Mononuclear cell (primary cell): Measurements from ENCODE around the gene ZMIZ1. TPM values are rescaled to one million over a fixed set of nuclear protein-coding genes. Genes with fewer than 3 reads are reported as not detected.

Source experiments
- H3K27me3 ChIP-seq: 2 replicates; pipeline ENCODE4 v1.6.0; 2011; ENCODE audit warnings: low read length, control low read depth; ENCODE audit not compliant: insufficient read depth
- H3K4me1 ChIP-seq: 2 replicates; pipeline ENCODE4 v1.5.1; 2011; ENCODE audit warnings: mild to moderate bottlenecking, low read length, control low read depth; ENCODE audit not compliant: insufficient read depth
- H3K4me3 ChIP-seq: 2 replicates; pipeline ENCODE4 v1.5.1; 2011; ENCODE audit warnings: mild to moderate bottlenecking, low read length, moderate library complexity
- H3K9me3 ChIP-seq: 2 replicates; pipeline ENCODE4 v1.5.1; 2011; ENCODE audit warnings: low read depth, mild to moderate bottlenecking, control low read depth, low read length
- total RNA-seq: library from RNA; depleted of rRNA; stranded (reverse); fragments of >200 nt; gene quantifications from one replicate; pipeline ENCODE4 v1.2.3, GENCODE V29; 2012

The ZMIZ1 gene
- total RNA-seq, 1 donor = 26.2 TPM

- no peaks in the 10 kb centered on the region for H3K27me3 ChIP-seq
- H3K4me1 ChIP-seq = peaks cover 10% of the 10 kb centered on the region
- no peak overlapping the region for H3K4me3 ChIP-seq
- no peaks in the 10 kb centered on the region for H3K9me3 ChIP-seq
These were observed 236.7 kb downstream of the ZMIZ1 start for GRCh38 chr10:79305515-79305914.

- H3K27me3 ChIP-seq = no peaks in the 10 kb centered on the region
- peaks cover 10% of the 10 kb centered on the region for H3K4me1 ChIP-seq
- H3K9me3 ChIP-seq = no peaks in the 10 kb centered on the region
- H3K4me3 ChIP-seq = no peak overlapping the region
These were observed 237.2 kb downstream of the ZMIZ1 start for GRCh38 chr10:79305988-79306387.

GRCh38 chr10:79306644-79307220 is 238.0 kb downstream of the ZMIZ1 start:
- Histone ChIP-seq H3K27me3 (no peaks in the 10 kb centered on the region), H3K9me3 (no peaks in the 10 kb centered on the region), H3K4me3 (no peak overlapping the region), H3K4me1 (peaks cover 10% of the 10 kb centered on the region)

GRCh38 chr10:79308016-79308415 is 239.2 kb downstream of the ZMIZ1 start:
- no peak overlapping the region for H3K4me3 ChIP-seq
- no peaks in the 10 kb centered on the region for H3K27me3 ChIP-seq
- no peaks in the 10 kb centered on the region for H3K9me3 ChIP-seq
- peaks cover 10% of the 10 kb centered on the region for H3K4me1 ChIP-seq

GRCh38 chr10:79308969-79309665 is 240.4 kb downstream of the ZMIZ1 start:
- Histone ChIP-seq H3K27me3 (no peaks in the 10 kb centered on the region), H3K4me3 (no peak overlapping the region), H3K4me1 (peaks cover 10% of the 10 kb centered on the region), H3K9me3 (no peaks in the 10 kb centered on the region)

- H3K4me3 ChIP-seq = no peak overlapping the region
- H3K27me3 ChIP-seq = no peaks in the 10 kb centered on the region
- no peaks in the 10 kb centered on the region for H3K9me3 ChIP-seq
- peaks cover 10% of the 10 kb centered on the region for H3K4me1 ChIP-seq
These were observed 241.6 kb downstream of the ZMIZ1 start for GRCh38 chr10:79310200-79310865.

- no peaks in the 10 kb centered on the region for H3K27me3 ChIP-seq
- no peak overlapping the region for H3K4me3 ChIP-seq
- no peaks in the 10 kb centered on the region for H3K9me3 ChIP-seq
- peaks cover 10% of the 10 kb centered on the region for H3K4me1 ChIP-seq
These were observed 242.3 kb downstream of the ZMIZ1 start for GRCh38 chr10:79310911-79311573.

GRCh38 chr10:79311581-79312407 is 243.0 kb downstream of the ZMIZ1 start:
- no peak overlapping the region for H3K4me3 ChIP-seq
- H3K27me3 ChIP-seq = no peaks in the 10 kb centered on the region
- peaks cover 15% of the 10 kb centered on the region for H3K4me1 ChIP-seq
- H3K9me3 ChIP-seq = no peaks in the 10 kb centered on the region

- peaks cover 24% of the 10 kb centered on the region for H3K4me1 ChIP-seq
- H3K4me3 ChIP-seq = no peak overlapping the region
- H3K9me3 ChIP-seq = no peaks in the 10 kb centered on the region
These were observed 243.9 kb downstream of the ZMIZ1 start for GRCh38 chr10:79312601-79313187.

GRCh38 chr10:79313320-79313719 is 244.6 kb downstream of the ZMIZ1 start:
- H3K4me1 ChIP-seq = peaks cover 30% of the 10 kb centered on the region
- no peaks in the 10 kb centered on the region for H3K9me3 ChIP-seq

More at GRCh38 chr10:79312601-79313187, 243.9 kb downstream of the ZMIZ1 start:
- H3K27me3 ChIP-seq = no peaks in the 10 kb centered on the region

GRCh38 chr10:79313911-79314439 is 245.2 kb downstream of the ZMIZ1 start:
- Histone ChIP-seq H3K27me3 (no peaks in the 10 kb centered on the region), H3K4me1 (peaks cover 36% of the 10 kb centered on the region), H3K4me3 (no peak overlapping the region), H3K9me3 (no peaks in the 10 kb centered on the region)

More at GRCh38 chr10:79313320-79313719, 244.6 kb downstream of the ZMIZ1 start:
- Histone ChIP-seq H3K4me3 (no peak overlapping the region), H3K27me3 (no peaks in the 10 kb centered on the region)

GRCh38 chr10:79314761-79315601 is 246.2 kb downstream of the ZMIZ1 start:
- no peaks in the 10 kb centered on the region for H3K27me3 ChIP-seq
- H3K9me3 ChIP-seq = no peaks in the 10 kb centered on the region
- H3K4me3 ChIP-seq = no peak overlapping the region
- peaks cover 37% of the 10 kb centered on the region for H3K4me1 ChIP-seq

- H3K4me1 ChIP-seq = peaks cover 43% of the 10 kb centered on the region
- no peaks in the 10 kb centered on the region for H3K27me3 ChIP-seq
- H3K9me3 ChIP-seq = no peaks in the 10 kb centered on the region
- H3K4me3 ChIP-seq = no peak overlapping the region
These were observed 246.8 kb downstream of the ZMIZ1 start for GRCh38 chr10:79315602-79315920.
